GM23248 (cell line): ENCODE measurements around the gene STARD3. TPM values are rescaled to one million over a fixed set of nuclear protein-coding genes. Genes with fewer than 3 reads are reported as not detected.

Experiments
- DNase-seq: peaks from one replicate; pipeline ENCODE4 v3.0.0-alpha.2; 2015
- H2AFZ ChIP-seq: fragments of 200-600 bp; sonication (generic); 2 replicates; pipeline ENCODE4 v1.6.1; 2016; ENCODE audit warnings: antibody characterized with exemption
- H3F3A ChIP-seq: fragments of 200-600 bp; sonication (generic); 2 replicates; pipeline ENCODE4 v1.6.1; 2016; ENCODE audit warnings: mild to moderate bottlenecking, antibody characterized with exemption, mixed run types; ENCODE audit not compliant: insufficient read depth
- H3K27ac ChIP-seq: fragments of 200-600 bp; sonication (generic); 2 replicates; pipeline ENCODE4 v1.5.1; 2016; ENCODE audit warnings: mild to moderate bottlenecking
- H3K27me3 ChIP-seq: fragments of 200-600 bp; sonication (generic); replicated peaks from 2 replicates; pipeline ENCODE4 v1.6.1; 2016; ENCODE audit warnings: mild to moderate bottlenecking; ENCODE audit not compliant: insufficient read depth
- H3K36me3 ChIP-seq: fragments of 200-600 bp; sonication (generic); 2 replicates; pipeline ENCODE4 v1.6.1; 2016; ENCODE audit warnings: low read depth, mild to moderate bottlenecking
- H3K4me1 ChIP-seq: fragments of 200-600 bp; sonication (generic); 2 replicates; pipeline ENCODE4 v1.6.1; 2016; ENCODE audit warnings: mild to moderate bottlenecking; ENCODE audit not compliant: insufficient read depth
- H3K4me2 ChIP-seq: fragments of 200-600 bp; sonication (generic); one replicate; pipeline ENCODE4 v1.6.1; 2016; ENCODE audit warnings: mild to moderate bottlenecking; ENCODE audit not compliant: unreplicated experiment
- H3K4me3 ChIP-seq: fragments of 200-600 bp; sonication (generic); 2 replicates; pipeline ENCODE4 v1.5.1; 2016; ENCODE audit warnings: mild to moderate bottlenecking
- H3K79me2 ChIP-seq: fragments of 200-600 bp; sonication (generic); 2 replicates; pipeline ENCODE4 v1.6.1; 2016; ENCODE audit warnings: mild to moderate bottlenecking; ENCODE audit not compliant: insufficient read depth
- H3K9ac ChIP-seq: fragments of 200-600 bp; sonication (generic); 2 replicates; pipeline ENCODE4 v1.6.1; 2016; ENCODE audit warnings: mild to moderate bottlenecking
- H3K9me2 ChIP-seq: fragments of 200-600 bp; sonication (generic); 2 replicates; pipeline ENCODE4 v1.6.1; 2016; ENCODE audit warnings: mixed run types, mild to moderate bottlenecking, moderate library complexity; ENCODE audit not compliant: insufficient read depth
- H3K9me3 ChIP-seq: fragments of 200-600 bp; sonication (generic); one replicate; pipeline ENCODE4 v1.6.1; 2017; ENCODE audit warnings: low read depth
- H4K20me1 ChIP-seq: fragments of 200-600 bp; sonication (generic); 2 replicates; pipeline ENCODE4 v1.6.0; 2016; ENCODE audit not compliant: insufficient read depth
- EZH2 ChIP-seq: fragments of 200-600 bp; sonication (generic); IDR thresholded peaks from 2 replicates; pipeline ENCODE4 v1.6.1; 2018; ENCODE audit warnings: antibody characterized with exemption, mild to moderate bottlenecking; ENCODE audit not compliant: insufficient read depth, poor library complexity, severe bottlenecking
- EZH2phosphoT487 ChIP-seq: fragments of 200-600 bp; sonication (generic); IDR thresholded peaks from 2 replicates; pipeline ENCODE4 v1.6.1; 2018; ENCODE audit warnings: antibody characterized with exemption, moderate library complexity, mild to moderate bottlenecking, low read depth; ENCODE audit not compliant: insufficient read depth
- WGBS, 2 experiments: methylation state at CpG; one replicate each; pipeline ENCODE4 v1.1.6; 2015 to 2017; ENCODE audit warnings: low lambda C conversion rate in 2 of 2, low coverage in 1 of 2; ENCODE audit errors: missing lambda C conversion rate in 2 of 2; 5-methylcytosine and 5-hydroxymethylcytosine counted together
- in situ Hi-C: fragments of 300-500 bp; cut with MboI; formaldehyde crosslinking; loops from 2 replicates; pipeline ENCODE4 v1.15.0; 2020
- polyA plus RNA-seq: library from polyadenylated mRNA; unstranded; fragments of >200 nt; fragmentation: Nextera tagmentation; extraction: Ambion mirVana; gene quantifications from 2 replicates; pipeline ENCODE4 v1.2.1, GENCODE V29; 2016
- total RNA-seq: library from RNA; depleted of rRNA; stranded (reverse); fragments of >200 nt; shearing (Covaris generic); gene quantifications from 2 replicates; pipeline ENCODE4 v1.2.3, GENCODE V29; 2014

Gene STARD3
- total and polyA plus RNA-seq, 2 experiments from 2014 or later: 32.3 to 41.0 TPM

DNA sequence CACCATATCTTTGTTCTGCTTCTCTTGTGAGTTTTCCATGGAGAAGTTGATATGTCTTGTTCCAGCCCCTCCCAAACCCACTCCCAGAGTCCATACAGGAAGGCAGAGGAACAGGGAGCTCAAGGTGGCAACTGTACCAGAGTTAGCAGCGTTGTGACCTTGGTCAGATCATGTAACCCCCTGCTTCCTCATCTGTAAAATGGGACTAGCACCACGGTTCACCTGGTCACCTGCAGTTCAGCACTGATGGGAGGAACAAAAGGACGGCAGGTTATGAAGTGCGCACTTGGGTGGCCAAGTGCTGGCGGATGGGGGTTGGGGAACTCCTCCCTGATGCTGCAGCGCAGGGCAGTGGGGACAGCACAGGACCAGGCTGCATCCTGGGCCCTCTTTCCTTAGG is 21.5 kb upstream of the STARD3 start:
- Histone ChIP-seq H2AFZ (no peak overlapping the region), H3K4me2 (no peak overlapping the region), H3F3A (no peaks in the 10 kb centered on the region), H4K20me1 (no peaks in the 10 kb centered on the region), H3K27ac (no peak overlapping the region), H3K27me3 (no peaks in the 10 kb centered on the region; the same call in 1 of the 2 replicates), H3K4me1 (no peaks in the 10 kb centered on the region), H3K9me2 (no peaks in the 10 kb centered on the region), H3K79me2 (no peaks in the 10 kb centered on the region), H3K9ac (no peak overlapping the region), H3K4me3 (no peak overlapping the region), H3K36me3 (no peaks in the 10 kb centered on the region), H3K9me3 (no peaks in the 10 kb centered on the region)
- no peak for DNase-seq
- TF ChIP-seq EZH2phosphoT487 (no peak), EZH2 (no peak)
- in situ Hi-C loops: no loop called here
- WGBS, 2 experiments: 88 to 89% methylated on average over 6 of the region's 6 CpGs

DNA sequence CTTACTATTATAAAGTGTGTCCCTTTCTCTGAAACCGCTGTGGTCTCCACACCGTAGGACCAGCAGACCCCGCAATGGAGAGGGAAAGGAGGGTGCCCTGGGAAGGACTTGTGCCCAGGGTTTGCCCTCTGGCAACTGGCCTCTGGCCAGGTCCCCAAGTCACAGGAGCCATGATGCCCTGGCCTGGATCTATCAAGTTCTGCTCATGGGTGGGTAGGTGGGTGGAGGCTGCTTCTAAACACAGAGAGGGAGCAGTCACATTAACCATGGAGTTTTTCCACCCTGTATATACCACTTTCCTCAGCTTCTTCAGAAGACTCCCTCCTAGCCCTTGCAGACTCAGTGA is 19.9 kb upstream of the STARD3 start:
- no peaks in the 10 kb centered on the region for H3K36me3 ChIP-seq
- H3K9ac ChIP-seq: no peak overlapping the region
- 98 to 100% methylated on average over 3 of the region's 3 CpGs for WGBS, 2 experiments
- no peaks in the 10 kb centered on the region; the same call in 1 of the 2 replicates for H3K27me3 ChIP-seq
- H3K9me2 ChIP-seq: no peaks in the 10 kb centered on the region
- no peaks in the 10 kb centered on the region for H3K9me3 ChIP-seq
- peak overlapping the region; percentile 53 for H3K4me2 ChIP-seq
- TF ChIP-seq EZH2: no peak
- no peak for TF ChIP-seq EZH2phosphoT487
- no peak overlapping the region for H2AFZ ChIP-seq
- H3K4me1 ChIP-seq: no peaks in the 10 kb centered on the region
- peaks cover under 1% of the 10 kb centered on the region; the same call in 1 of the 2 replicates for H3F3A ChIP-seq
- in situ Hi-C loops: no loop called here
- H4K20me1 ChIP-seq: no peaks in the 10 kb centered on the region
- H3K79me2 ChIP-seq: no peaks in the 10 kb centered on the region
- H3K4me3 ChIP-seq: no peak overlapping the region
- H3K27ac ChIP-seq: no peak overlapping the region
- no peak for DNase-seq

DNA sequence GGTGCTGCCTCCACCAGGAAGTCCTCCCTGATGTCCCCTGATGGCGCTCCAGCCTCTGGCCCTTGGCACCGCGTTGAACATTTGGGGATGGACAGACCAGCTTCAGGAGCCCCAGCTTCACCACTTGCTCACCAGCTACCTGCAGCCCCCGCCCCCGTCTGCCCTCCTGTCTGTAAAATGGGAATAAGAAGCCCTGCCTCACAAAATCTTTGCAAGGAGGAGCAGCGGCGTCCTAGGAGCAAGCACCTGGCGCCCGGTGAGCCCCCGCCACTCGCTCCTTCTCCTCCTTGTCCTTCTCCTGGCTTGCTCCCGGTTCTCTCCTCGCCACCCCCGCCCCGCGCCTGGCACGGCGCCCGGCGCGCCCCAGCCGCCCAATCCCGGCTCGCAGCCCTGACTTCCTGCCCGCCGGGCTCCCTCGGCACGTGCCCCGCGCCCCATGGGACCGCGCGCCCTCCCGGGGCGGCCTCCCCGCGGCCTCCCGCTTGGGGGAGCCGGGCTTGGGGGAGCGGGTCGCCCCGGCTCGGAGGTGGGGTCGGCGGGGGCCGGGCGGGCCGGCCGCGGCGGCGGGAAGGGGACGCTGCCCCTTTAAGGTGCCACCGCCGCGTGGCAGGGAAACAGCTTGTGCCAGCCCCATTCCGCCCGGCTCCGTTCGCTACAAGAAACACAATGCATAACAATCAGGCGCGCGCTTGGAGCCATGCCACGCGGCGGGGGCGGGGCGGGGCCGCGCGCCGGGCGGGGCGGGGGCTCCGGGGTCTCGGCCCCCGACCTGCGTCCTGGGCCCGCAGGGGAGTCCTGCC is 19.3 kb upstream of the STARD3 start:
- TF ChIP-seq EZH2 (no peak), EZH2phosphoT487 (no peak)
- WGBS, 2 experiments: 4 to 9% methylated on average over 29 to 59 of the region's 79 CpGs
- Histone ChIP-seq H3F3A (peaks cover 7% of the 10 kb centered on the region; the same call in 1 of the 2 replicates), H3K9me3 (no peaks in the 10 kb centered on the region), H3K36me3 (no peaks in the 10 kb centered on the region), H3K27ac (no peak overlapping the region), H3K4me3 (peak overlapping the region; percentile 95), H4K20me1 (no peaks in the 10 kb centered on the region), H3K4me2 (peak overlapping the region; percentile 98), H3K79me2 (no peaks in the 10 kb centered on the region), H3K9me2 (no peaks in the 10 kb centered on the region), H2AFZ (peak overlapping the region; percentile 97), H3K9ac (peak overlapping the region; percentile 85), H3K4me1 (no peaks in the 10 kb centered on the region), H3K27me3 (no peaks in the 10 kb centered on the region; the same call in 1 of the 2 replicates)
- in situ Hi-C loops: no loop called here
- DNase-seq: peak; percentile 83

DNA sequence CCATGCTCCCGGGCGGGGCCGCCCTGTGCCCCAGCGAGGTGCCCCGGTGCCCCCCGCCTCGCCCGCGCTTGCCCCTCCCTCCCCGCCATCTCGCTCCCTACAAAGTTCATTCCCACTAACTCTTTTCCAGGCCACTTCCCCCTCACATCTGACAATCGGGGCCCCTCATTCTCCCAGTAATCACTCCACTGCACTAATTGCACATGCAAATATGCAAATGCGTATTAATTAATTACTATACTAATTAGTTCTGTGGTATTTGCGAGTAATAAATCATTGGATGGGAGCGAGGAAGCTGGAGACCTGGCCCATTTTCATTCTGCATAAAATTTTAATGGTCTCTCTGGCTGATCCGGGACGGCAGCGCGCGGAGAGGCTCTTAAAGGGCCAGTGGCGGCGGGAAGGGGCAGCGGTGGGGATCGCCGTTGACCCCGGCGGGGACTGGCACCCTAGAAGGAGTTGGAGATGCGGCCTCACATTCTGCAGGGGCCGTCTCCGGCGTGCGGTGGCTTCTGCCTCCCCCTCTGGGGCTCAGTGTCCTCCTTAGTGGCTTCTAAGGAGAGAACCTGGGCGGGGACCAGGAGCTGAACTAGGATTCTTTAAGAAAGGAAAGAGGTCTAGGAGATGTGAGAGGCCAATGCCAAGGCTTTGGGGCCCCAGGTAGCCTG is 18.6 kb upstream of the STARD3 start:
- Histone ChIP-seq H3K9me2 (no peaks in the 10 kb centered on the region), H2AFZ (peak overlapping the region; percentile 97), H4K20me1 (no peaks in the 10 kb centered on the region), H3K79me2 (no peaks in the 10 kb centered on the region), H3K36me3 (no peaks in the 10 kb centered on the region), H3F3A (peaks cover 7% of the 10 kb centered on the region; the same call in 1 of the 2 replicates), H3K27me3 (no peaks in the 10 kb centered on the region; the same call in 1 of the 2 replicates), H3K27ac (peak overlapping the region; percentile 25; the same call in 1 of the 2 replicates), H3K9me3 (no peaks in the 10 kb centered on the region), H3K4me1 (no peaks in the 10 kb centered on the region), H3K9ac (peak overlapping the region; percentile 85), H3K4me2 (peak overlapping the region; percentile 98), H3K4me3 (peak overlapping the region; percentile 95)
- WGBS, 2 experiments: 4 to 5% methylated on average over 22 to 33 of the region's 33 CpGs
- DNase-seq: peak; percentile 57
- TF ChIP-seq EZH2phosphoT487 (no peak), EZH2 (no peak)
- in situ Hi-C loops: no loop called here
